Right ventricle myocardium superior (tissue), 1 donor: ENCODE measurements around the gene MORN5. TPM values are rescaled to one million over a fixed set of nuclear protein-coding genes. Genes with fewer than 3 reads are reported as not detected.

Source experiments
- ATAC-seq: fragments of 200-7000 bp; cut with Tn5 transposase; one replicate; pipeline ENCODE4 v1.9.1; 2020; ENCODE audit warnings: mild to moderate bottlenecking; ENCODE audit not compliant: poor library complexity
- DNase-seq: peaks from one replicate; pipeline ENCODE4 v3.0.0-alpha.2; 2020
- intact Hi-C: fragments of 100-400 bp; cut with DNase I; formaldehyde crosslinking; loops from one replicate; pipeline ENCODE4 v1.11.2; 2022
- total RNA-seq: library from RNA; stranded (reverse); fragmentation: NEBNext Ultra II Directional; extraction: Animal tissue kit (Norgen Biotek cat#: 25700); gene quantifications from one replicate; pipeline ENCODE4 v1.2.1, GENCODE V29; 2021
- donor health status: DM: no; HTN: yes; CAD: no; lungs with severe emphysema.

MORN5 gene
- total RNA-seq, 1 donor from 2014 or later = not detected

GRCh38 chr9:122134822-122135528 lies 24.7 kb upstream of the MORN5 start:
- no peak for DNase-seq
- intact Hi-C loops = no loop called here
- no peak for ATAC-seq

GRCh38 chr9:122135529-122135859 lies 24.2 kb upstream of the MORN5 start:
- ATAC-seq = no peak
- DNase-seq = no peak
- intact Hi-C loops = no loop called here

- DNase-seq (no peak), ATAC-seq (no peak)
- intact Hi-C loops = no loop called here
Observed at GRCh38 chr9:122138560-122139268, 21.0 kb upstream of the MORN5 start.

GRCh38 chr9:122140368-122141193 lies 19.1 kb upstream of the MORN5 start:
- DNase-seq = no peak
- ATAC-seq = no peak
- intact Hi-C loops = no loop called here

- intact Hi-C loops = no loop called here
- ATAC-seq (peak; percentile 17), DNase-seq (no peak)
Observed at GRCh38 chr9:122141671-122142070, 18.0 kb upstream of the MORN5 start.

- DNase-seq (no peak), ATAC-seq (no peak)
- intact Hi-C loops = no loop called here
Observed at GRCh38 chr9:122143296-122143695, 16.4 kb upstream of the MORN5 start.

GRCh38 chr9:122143876-122144405 lies 15.8 kb upstream of the MORN5 start:
- intact Hi-C loops = no loop called here
- no peak for DNase-seq
- no peak for ATAC-seq

GRCh38 chr9:122144836-122145591 lies 14.7 kb upstream of the MORN5 start:
- DNase-seq (no peak), ATAC-seq (no peak)
- intact Hi-C loops = no loop called here

- no peak for ATAC-seq
- intact Hi-C loops = no loop called here
- DNase-seq = no peak
Observed at GRCh38 chr9:122145592-122145863, 14.2 kb upstream of the MORN5 start.

GRCh38 chr9:122151267-122151828 lies 8.4 kb upstream of the MORN5 start:
- intact Hi-C loops = no loop called here
- no peak for DNase-seq
- peak; percentile 62 for ATAC-seq

- no peak for ATAC-seq
- DNase-seq = no peak
- intact Hi-C loops = no loop called here
Observed at GRCh38 chr9:122155796-122156195, 3.9 kb upstream of the MORN5 start.

GRCh38 chr9:122158202-122158601 lies 1.5 kb upstream of the MORN5 start:
- DNase-seq = no peak
- intact Hi-C loops = no loop called here
- peak; percentile 28 for ATAC-seq

GRCh38 chr9:122159925-122160246 lies 178 bp downstream of the MORN5 start:
- no peak for ATAC-seq
- DNase-seq = no peak
- intact Hi-C loops = no loop called here

GRCh38 chr9:122162415-122162814 lies 2.7 kb downstream of the MORN5 start:
- ATAC-seq = no peak
- no peak for DNase-seq
- intact Hi-C loops = no loop called here

- ATAC-seq = no peak
- intact Hi-C loops = no loop called here
- DNase-seq = no peak
Observed at GRCh38 chr9:122164286-122164685, 4.6 kb downstream of the MORN5 start.

GRCh38 chr9:122168356-122168755 lies 8.6 kb downstream of the MORN5 start:
- intact Hi-C loops = no loop called here
- ATAC-seq = no peak
- DNase-seq = no peak

GRCh38 chr9:122172131-122172530 lies 12.4 kb downstream of the MORN5 start:
- no peak for DNase-seq
- ATAC-seq = no peak
- intact Hi-C loops = no loop called here

GRCh38 chr9:122173670-122174069 lies 14.0 kb downstream of the MORN5 start:
- ATAC-seq (no peak), DNase-seq (no peak)
- intact Hi-C loops = no loop called here

- ATAC-seq = no peak
- intact Hi-C loops = no loop called here
Observed at GRCh38 chr9:122176916-122177315, 17.2 kb downstream of the MORN5 start.

More at GRCh38 chr9:122176916-122177315, 17.2 kb downstream of the MORN5 start:
- no peak for DNase-seq
